ENCODE results near the gene C4BPA.

DNA sequence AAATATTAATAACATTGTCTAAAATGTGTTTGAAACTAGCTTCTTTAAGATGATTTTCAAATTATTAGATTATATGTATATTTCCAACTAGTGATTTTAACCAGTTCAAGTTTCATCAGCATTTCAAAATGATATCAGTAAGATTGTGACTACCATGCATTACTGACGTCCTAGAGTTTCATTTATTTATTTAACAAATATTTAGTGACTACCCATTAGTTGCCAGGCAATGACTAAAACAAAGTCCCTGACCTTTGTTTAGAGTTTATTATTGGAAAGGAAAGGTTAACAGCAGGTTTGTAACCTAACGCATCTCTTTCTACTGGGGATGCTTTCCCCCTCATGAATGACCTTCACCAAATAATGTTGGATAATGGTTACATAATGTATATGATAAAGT is 22.9 kb upstream of the C4BPA start:
- TF ChIP-seq, protein P1, sequence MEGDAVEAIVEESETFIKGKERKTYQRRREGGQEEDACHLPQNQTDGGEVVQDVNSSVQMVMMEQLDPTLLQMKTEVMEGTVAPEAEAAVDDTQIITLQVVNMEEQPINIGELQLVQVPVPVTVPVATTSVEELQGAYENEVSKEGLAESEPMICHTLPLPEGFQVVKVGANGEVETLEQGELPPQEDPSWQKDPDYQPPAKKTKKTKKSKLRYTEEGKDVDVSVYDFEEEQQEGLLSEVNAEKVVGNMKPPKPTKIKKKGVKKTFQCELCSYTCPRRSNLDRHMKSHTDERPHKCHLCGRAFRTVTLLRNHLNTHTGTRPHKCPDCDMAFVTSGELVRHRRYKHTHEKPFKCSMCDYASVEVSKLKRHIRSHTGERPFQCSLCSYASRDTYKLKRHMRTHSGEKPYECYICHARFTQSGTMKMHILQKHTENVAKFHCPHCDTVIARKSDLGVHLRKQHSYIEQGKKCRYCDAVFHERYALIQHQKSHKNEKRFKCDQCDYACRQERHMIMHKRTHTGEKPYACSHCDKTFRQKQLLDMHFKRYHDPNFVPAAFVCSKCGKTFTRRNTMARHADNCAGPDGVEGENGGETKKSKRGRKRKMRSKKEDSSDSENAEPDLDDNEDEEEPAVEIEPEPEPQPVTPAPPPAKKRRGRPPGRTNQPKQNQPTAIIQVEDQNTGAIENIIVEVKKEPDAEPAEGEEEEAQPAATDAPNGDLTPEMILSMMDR (IDR thresholded peaks at IDR 0.05) = no peak
- no peak for TF ChIP-seq POLR2AphosphoS5 (IDR thresholded peaks at IDR 0.05)
